Measurements from ENCODE around the gene TPPP3. TPM values are rescaled to one million over a fixed set of nuclear protein-coding genes. Genes with fewer than 3 reads are reported as not detected.
"Not testable (repeated sequence)": the region's sequence is repeated elsewhere in the genome, so short reads cannot be mapped to it uniquely, and the experiment has no call there.

TPPP3 gene
- total RNA-seq, 1 donor from 2014 or later = 22.6 TPM

DNA sequence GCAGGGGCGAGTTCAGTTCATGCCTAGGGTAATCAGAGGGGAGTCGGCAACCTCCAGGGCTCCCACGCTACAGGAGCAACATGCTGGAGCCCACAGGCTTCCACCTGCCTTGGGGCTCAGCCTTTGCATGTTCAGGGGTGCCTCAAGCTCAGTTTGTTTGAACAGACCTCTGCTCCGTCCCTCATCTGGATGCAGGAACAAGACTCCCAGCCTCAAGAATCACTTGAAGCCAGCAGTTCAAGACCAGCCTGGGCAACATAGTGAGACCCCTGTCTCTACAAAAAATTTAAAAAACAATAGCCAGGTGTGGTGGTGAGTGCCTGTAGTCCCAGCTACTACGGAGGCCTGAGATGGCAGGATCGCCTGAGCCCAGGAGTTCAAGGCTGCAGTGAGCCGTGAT is 32.7 kb upstream of the TPPP3 start:
- DNase-seq = no peak

DNA sequence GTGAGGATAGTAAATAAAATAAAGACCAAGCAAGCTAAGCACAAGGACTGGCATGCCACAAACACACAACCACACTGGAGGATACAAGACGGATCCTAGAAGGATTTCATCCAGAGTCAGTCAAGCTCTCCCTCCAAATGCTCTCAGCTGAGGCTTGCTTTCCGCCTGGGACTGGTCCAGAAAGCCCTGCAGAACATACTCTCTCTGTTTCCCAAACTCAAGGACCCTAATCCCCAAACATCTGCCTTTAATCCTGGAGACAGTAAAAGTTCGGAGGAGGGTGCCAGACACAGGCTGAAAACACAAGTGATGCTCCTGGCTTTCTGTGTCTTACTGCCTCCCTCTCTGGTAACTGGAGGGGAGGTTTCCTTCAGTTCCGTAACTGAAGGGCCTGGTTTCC is 32.3 kb upstream of the TPPP3 start:
- DNase-seq = peak; percentile 89

- peak; percentile 73 for DNase-seq
Measured at GRCh38 chr16:67425061-67425460, 31.8 kb upstream of the TPPP3 start.

DNA sequence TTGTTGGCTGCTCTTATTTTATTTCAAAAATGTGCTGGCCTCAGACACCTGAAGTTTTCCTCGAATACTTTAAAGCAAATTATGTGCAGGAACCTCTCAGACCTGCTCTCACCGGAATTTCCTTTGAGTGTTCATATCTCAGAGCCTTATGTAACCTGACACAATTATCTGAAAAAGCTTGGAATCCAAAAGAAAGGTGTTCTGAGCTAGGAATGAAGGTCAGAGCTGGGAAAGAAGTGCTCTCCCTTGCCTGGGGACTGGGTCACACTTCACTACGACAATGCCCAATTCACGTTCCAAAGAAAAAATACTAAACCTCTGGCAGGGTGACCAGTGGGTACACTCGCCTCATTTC is 30.9 kb upstream of the TPPP3 start:
- DNase-seq = no peak

DNA sequence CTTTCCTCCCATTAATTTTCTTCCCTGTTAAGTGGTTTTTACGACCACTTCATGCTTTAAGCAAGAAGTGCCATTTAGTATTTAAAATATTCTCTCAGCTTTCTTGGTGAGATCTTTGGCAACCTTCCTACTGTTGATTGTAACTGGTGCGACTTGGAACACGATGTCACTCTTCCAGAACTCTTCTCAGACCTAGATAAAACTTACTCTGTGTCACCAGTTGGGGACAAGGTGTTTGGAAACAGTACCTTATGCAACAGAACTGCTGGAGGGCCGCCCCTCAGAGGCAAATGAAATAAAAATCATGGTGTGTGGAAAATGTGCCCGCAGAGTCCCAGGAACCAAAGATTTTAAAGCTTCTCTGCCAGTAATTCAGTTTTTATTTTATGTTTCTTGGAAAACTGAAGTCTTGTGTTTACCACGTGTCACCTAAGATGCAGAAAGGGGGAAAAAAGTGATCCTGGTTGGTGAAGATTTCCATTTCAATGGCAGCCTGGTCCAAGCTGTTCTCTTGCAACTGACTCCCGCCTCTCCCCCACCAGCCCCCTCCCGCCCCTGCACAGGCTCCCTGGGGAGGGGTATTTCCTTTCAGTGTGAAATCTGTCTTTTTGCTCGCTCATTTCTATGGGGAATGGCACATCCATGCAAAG is 30.4 kb upstream of the TPPP3 start:
- no peak for DNase-seq

DNA sequence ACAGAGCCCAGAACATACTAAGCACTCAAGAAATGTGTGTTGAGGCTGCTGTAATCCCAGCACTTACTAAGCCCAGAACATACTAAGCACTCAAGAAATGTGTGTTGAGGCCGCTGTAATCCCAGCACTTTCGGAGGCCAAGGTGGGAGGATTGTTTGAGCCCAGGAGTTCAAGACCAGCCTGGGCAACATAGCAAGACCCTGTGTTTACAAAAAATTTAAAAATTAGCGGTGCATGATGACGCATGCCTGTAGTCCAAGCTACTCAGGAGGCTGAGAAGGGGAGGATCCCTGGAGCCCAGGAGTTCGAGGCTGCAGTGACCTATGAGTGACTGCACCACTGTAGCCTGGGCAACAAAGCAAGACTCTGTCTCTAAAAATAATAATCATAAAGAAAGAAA is 29.7 kb upstream of the TPPP3 start:
- no peak for DNase-seq

DNA sequence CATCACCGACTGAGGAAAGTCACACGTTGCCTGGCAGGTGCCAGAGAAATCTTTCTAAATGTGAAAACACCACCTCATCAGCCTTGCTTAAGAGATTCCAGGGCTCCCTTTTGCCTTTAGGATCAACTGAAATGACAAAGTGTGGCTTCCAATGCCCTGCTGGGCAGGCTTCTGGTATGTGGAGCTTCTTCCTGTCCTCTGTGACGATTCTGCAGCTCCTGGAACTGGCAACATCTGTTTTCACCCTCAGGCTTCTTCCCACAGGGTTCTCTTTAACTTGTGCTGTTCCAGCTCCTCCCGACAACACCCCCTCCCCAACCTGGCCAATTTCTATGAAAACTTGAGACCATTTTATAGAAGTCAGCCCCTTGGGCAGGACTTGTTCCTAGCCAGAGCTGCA is 27.7 kb upstream of the TPPP3 start:
- DNase-seq = no peak

DNA sequence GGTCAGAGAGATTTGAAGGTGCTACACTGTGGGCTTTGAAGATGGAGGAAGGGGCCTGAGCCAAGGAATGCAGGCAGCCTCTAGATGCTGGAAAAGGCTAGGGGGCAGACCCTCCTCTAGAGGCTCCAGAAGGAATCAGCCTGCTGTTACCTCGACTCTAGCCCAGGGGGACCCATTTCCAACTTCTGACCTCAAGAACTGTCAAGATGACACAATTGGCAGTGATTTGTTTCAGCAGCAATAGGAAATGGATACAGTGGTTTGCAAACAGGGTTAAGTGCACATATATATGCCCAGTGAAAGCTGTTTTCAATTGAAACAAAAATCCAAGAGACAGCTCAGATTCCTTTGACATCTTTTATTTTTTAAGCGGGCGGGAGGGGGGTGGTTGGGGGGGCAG is 26.6 kb upstream of the TPPP3 start:
- DNase-seq = no peak

DNA sequence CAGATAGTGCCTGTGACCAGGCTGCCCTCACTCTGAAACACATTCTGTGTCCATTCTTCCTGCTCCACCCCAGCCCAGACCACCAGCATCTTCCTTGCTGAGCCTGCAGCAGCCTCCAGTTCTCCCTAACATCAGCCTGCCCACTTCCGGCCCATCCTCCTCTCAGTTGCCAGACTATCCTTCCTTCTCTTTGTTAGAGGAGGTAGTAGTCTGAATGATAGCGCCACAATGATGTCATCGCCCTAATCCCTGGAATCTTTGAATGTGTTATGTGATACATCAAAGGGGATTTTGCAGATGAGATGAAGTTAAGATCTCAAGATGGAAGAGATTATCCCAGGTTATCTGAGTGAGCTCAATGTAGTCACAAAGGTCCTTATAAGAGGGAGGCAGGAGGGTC is 26.2 kb upstream of the TPPP3 start:
- no peak for DNase-seq

DNA sequence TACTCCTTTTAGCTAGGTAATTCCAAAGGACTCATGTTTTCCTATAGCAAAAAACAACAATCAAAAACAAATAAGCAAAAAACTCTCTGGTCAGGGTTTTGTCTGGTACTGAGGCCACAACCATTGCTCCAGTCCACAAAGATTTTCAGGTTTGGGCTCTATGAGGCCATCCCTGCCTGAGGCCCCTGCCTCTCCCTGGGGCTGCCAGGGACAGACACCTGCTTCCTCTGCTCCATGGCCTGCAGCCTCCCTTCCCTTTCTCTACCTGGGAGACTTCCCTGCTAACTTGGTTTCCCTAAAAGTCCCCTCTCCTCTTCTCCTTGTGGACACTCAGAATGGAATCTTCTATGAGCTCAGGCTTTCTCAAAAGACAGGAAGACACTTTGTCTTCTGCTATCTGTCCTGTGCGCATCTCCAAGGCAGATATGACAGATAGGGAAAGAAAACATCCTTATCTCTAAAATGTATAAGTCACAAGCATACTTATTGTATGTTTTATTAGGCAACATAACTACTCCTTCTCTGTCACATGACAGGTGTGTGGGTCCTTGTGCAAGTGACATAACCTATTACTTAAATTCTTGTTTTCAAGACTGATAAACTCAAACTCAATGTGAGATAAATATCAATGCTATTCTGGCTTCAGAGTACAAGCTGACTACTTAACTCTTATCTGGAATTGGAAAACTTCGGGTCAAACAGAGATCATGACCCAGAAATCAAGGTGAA is 24.2 kb upstream of the TPPP3 start:
- no peak for DNase-seq

DNA sequence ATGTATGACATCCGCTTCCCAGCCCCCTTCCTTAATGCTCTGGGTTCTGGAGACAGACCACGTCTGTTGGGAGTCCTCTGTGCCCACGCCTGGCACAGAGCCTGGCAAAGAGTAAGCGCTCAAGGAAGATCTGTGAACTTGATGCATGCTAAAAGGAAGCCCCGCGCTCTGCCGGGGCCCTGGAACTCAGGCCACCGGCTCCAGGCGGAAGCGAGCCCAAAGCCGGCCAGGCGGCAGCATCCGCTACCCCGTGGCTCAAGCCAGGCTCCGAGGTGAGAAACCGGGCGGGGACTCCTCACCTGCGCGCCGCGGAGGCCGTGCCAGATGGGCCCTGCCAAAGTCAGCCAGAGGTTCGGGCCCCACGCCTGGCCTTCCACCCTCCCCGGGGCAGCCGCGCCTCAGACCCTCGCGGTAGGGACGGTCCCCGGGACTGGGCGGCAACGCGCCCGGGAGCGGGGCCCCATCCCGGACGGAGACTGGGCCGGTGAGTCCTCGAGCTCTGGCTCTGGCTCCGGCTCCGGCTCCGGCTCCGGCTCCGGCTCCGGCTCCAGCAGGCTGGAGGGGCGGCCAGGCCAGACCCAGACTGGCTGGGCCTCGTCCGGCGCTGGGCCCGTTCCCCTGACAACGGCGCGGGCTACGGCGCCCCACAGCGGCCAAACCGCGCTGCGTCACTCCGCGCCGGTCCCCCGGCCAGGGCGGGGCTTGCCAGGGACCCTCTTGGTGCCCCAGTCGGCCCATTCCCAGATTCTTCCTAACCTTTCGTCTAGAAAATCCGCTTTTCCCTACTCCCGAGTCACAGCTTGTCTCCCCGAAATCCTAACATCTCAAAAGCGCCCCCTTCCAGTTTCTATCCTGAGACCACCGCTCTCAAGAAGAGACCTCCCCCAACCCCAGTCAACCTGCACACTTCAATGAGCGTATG is 22.8 kb upstream of the TPPP3 start, which contains the start of gene ZDHHC1:
ZDHHC1 (minus strand) TSS at position 606 of the 922 bp plus-strand sequence. CDS start 8,702 bp downstream, outside the sequence.
- peak; percentile 58 for DNase-seq

DNA sequence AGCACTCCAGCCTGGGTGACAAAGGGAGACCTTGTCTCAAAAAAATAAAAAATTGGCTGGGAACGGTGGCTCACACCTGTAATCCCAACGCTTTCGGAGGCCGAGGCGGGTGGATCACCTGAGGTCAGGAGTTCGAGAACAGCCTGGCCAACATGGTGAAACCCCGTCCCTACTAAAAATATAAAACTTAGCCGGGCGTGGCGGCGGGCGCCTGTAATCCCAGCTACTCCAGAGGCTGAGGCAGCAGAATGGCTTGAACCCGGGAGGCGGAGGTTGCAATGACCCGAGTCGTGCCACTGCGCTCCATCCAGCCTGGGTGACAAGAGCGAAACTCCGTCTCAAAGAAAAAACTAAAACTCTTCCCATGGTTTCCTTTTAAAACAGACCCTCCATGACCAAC is 22.1 kb upstream of the TPPP3 start:
- not testable (repeated sequence) for DNase-seq

- no peak for DNase-seq
Measured at GRCh38 chr16:67413978-67414911, 20.9 kb upstream of the TPPP3 start.

GRCh38 chr16:67412294-67412693 is 19.0 kb upstream of the TPPP3 start:
- no peak for DNase-seq

DNA sequence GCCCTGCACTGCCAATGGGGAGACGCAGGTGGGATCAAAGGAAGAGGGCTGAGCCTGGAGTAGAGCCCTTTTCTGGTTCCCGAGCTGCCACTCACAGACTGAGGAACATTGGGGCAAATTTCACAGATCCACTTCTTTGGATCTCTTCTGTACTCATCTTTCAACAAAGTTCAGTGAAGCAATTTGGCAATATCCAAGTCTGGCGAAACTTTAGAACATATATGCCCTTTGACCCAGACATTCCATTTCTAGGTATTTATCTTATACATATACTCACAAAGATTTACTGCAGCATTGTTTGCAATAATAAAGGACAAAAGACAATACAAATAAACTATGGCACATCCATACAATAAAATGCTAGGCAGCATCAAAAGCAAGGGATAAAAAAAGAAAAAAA is 18.0 kb upstream of the TPPP3 start:
- DNase-seq = no peak

DNA sequence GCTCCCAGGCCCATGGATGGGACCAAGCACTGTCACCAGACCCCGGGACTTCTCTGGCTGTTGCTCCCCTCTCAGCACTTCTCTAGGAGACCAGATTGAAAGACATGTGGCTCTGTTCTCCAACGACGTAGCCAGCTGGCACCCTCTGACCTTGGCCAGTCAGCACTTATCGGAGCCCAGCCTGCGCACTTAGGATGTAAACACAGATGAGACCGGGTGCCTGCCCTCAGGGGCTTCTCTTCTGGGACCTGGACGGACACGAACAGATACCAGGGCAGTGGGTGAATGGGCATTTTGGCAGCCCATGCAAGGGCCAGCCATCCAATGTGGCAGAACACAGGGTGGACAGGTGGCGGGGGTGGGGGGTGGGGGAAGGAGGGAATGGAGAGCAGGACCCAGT is 16.3 kb upstream of the TPPP3 start:
- DNase-seq = no peak

GRCh38 chr16:67407788-67408452 is 14.6 kb upstream of the TPPP3 start:
- no peak for DNase-seq

GRCh38 chr16:67407176-67407787 is 14.0 kb upstream of the TPPP3 start:
- no peak for DNase-seq

DNA sequence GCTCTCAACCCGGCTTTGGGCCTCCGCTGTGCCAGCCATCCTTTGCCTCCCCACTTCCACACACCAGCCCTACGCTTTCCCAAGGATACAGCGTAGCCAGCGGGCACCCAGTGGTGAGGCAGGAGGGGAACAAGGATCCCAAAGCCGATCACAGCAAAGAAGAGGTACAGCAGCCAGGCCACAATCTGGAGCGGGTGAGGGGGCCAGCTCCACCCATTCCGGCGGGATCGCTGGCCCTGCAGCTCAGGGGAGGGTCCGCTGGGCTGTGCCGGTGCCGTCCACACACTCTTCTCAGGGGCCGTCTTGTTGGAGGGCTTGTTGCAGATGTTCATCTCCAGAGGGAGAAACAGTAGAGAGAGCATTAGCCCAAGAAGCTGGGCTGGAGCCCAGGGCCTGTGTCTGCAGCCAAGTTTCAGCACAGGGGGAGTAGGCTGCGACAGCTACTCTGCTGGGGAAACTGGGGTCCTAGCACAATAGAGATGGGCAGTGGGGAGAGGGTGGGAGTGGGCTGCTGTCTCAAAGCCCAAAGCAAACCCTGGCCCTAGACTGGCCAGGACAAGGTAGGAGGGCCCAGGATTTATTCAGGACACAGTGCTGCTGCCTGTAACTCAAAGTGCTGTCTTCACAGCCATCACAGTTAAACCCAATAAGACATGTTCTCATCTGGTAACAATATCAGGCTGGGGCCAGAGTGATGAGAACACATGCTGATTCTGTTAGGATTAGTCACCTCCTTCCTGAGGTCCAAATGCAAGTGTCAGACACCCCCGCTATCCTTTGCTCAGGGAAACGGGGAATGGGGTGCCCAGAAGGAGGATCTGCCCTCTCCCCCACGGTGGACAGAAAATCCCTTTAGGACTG is 13.0 kb upstream of the TPPP3 start:
- DNase-seq = peak; percentile 93

GRCh38 chr16:67405336-67405735 is 12.0 kb upstream of the TPPP3 start:
- DNase-seq = no peak

Data from skin of body (tissue), 2 donors.